GF-D8 (cell line): ENCODE results near the gene LTBP1.
"Not testable (repeated sequence)": the region's sequence is repeated elsewhere in the genome, so short reads cannot be mapped to it uniquely, and the experiment has no call there.

Source experiments
- DNase-seq: peaks from one replicate; lab custom pipeline; 2025; lab: John Stamatoyannopoulos, UW

Gene LTBP1

DNA sequence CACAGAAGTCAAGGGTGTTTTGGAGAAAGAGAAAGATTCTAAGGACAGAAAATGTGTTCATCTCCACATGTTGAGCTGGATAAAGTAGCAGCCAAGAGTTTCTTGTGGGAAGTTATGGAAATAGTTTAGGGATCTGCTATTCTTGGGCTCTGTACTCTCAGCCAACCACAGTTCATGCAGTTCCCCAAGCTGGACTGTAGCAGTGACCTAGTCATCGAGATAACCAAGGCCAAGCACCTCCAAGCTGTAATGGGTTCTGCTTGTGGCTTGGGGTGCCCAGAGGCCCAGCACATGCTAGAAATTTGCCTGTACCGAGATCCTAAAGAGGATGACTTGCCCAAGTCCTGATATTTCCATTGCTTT, 437.8 kb downstream of the LTBP1 start:
- no peak for DNase-seq

DNA sequence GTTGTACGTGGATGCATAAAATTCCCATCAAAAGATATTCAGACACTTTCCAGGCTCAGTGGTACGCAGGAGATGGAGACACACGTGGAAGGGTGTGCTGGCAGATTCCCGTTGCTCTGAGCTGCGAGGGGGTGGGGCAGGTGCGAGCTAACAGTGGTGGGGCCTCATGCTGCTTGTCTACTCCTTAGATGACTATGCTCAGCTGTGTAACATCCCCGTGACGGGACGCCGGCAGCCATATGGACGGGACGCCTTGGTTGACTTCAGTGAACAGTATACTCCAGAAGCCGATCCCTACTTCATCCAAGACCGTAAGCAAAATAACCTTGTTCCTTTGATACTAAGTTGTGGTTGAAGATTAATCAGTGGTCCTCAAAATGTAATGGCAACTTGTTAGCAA, 442.2 kb downstream of the LTBP1 start:
- no peak for DNase-seq

DNA sequence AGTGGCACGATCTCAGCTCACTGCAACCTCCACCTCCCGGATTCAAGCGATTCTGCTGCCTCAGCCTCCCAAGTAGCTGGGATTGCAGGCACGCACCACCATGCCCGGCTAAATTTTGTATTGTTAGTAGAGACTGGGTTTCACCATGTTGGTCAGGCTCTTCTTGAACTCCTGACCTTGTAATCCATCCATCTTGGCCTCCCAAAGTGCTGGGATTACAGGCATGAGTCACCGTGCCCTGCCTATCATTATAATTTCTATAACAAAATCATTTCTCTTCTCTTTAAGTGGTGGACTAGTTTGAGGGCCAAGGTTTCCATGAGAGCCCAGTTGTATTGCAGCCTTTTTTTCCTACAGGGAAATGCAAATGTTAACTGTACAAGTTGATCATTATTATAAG, 442.9 kb downstream of the LTBP1 start:
- DNase-seq: not testable (repeated sequence)

DNA sequence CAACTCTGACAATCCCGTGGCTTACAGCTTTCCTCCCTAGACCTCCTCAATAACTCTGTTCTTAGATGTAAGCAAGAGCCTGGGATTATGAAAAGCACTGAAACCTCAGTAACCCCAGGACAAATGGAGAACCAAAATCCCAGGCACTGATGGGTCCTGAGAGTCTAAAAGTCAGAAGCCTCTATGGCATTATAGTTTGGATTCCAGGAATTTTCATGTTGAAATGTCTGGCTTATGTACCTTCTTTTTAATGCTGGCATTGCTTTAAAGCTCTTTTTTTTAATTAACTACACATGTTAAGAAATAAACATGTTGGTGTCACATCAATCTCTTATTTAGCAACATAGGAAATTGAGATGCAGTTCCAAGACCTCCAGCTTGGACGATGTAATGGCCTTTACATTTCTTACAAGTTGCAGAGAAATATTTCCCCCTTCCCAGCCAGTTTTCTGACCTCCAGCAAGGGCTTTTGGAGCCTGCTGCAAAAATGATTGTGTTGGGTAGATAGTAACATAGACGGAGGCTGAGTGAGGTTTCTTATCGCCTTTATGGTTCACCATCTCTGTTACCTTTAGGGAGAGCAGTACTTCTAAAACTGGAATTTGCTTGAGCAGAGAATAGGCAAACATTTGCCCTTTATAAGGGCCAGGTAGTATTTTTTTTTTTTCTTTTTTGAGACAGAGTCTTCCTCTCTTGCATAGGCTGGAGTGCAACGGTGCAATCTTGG, 444.9 kb downstream of the LTBP1 start:
- no peak for DNase-seq

DNA sequence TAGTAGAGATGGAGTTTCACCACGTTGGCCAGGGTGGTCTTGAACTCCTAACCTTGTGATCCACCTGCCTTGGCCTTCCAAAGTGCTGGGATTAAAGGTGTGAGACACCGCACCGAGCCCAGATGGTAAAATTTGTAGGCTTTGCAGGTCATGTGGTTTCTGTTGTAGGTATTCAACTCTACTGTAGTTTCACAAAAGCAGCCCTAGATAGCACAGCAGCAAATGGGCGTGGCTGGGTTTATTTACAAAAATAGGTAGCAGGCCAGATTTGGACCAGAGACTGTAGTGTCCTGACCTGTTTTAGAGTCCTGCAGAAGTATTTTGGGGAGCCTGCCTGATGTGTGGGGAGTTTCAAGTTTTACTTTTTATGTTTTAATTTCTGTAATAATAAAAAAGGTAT, 445.6 kb downstream of the LTBP1 start:
- no peak for DNase-seq

DNA sequence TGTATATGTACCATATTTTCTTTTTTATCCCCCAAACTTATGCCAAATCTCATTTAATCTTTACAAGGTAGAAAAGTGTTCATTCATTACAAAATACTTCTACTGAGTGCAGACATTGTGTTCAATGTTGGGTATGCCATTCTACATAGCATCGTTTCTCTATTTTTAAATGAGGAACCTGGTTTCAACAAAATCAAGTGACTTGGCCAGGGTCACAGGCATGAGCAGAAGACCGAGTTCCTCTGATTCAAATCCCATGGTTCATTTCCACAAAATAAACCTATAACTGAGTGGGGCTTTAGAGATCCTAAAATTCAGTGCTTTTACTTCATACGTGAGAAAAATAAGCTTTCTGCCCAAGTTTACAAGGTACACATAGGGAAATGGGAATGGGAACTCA, 448.3 kb downstream of the LTBP1 start:
- DNase-seq: no peak

DNA sequence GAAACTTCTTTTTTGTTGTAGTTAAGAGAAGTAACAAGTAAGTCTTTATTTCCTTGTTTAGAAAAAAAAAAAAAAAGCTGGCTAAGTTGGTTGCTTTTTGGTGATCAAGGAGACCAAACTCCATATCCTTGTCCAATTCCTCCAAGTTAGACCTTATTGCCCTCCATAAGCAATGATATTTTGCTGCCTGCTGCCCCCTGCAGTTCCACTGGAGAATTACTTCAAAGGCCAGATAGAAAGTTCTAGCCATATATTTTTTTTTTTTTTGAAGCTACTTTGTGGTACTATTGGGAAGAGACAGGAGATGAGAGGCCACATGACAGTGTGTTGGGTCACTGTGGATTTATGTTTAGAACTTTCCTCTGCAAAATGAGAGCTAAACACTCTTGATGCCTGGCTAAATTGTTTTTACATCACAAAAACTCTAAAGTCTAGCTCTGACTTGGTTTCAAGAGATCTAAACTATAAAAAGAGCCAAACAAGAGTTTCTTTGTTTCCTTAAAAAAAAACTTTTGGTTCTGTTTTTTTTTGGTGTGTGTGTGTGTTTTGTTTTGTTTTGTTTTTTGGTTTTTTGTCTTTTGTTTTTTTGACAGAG, 449.0 kb downstream of the LTBP1 start:
- no peak for DNase-seq

DNA sequence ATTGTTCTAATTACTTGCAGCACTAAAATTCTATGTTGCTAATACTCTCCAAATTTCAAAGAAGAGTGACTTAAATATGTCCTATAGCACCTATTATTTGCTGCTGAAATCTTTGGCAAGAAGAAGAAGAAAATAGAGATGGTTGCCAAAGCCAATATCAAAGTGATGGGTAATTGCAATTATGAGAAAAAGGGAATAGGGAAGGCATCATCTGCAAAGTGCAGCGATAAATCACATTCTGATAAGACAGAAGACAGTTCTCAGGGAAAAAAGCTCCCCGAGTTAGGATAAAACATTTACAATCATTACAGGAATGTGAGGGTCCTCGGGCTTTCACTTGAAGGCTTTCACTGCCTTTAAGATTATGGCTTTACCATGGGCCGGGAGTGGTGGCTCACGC, 457.6 kb downstream of the LTBP1 start:
- no peak for DNase-seq

DNA sequence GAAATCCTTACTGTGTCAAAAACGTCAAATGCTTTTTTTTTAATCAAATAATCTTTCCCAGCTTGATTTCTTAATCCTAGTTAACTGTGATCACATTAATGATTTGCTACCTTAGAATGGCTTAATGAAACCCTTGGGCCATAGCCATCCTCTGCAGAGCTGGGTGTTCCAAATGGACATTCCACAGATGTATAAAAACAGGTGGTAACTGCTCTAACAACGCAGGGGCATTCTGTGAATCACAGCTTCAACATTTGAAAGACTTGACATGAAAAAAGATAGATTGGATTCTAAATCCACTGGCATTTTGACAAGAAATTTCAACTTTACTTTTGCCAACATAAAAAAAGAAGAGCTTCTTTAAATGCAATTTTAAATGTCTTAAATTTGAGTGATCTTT, 459.9 kb downstream of the LTBP1 start:
- DNase-seq: no peak

DNA sequence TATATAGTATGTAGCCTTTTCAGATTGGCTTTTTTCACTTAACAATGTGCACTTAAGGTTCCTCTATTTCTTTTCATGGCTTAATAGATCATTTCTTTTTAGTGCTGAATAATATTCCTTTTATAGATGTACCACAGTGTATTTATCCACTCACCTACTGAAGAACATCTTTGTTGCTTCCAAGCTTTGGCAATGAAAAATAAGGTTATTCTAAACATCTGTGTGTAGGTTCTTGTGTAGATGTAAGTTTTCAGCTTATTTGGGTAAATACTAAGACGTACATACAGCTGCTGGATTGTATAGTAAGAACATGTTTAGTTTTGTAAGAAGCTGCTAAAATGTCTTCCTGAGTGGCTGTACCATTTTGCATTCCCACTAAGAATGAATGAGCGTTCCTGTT, 461.4 kb downstream of the LTBP1 start:
- no peak for DNase-seq

DNA sequence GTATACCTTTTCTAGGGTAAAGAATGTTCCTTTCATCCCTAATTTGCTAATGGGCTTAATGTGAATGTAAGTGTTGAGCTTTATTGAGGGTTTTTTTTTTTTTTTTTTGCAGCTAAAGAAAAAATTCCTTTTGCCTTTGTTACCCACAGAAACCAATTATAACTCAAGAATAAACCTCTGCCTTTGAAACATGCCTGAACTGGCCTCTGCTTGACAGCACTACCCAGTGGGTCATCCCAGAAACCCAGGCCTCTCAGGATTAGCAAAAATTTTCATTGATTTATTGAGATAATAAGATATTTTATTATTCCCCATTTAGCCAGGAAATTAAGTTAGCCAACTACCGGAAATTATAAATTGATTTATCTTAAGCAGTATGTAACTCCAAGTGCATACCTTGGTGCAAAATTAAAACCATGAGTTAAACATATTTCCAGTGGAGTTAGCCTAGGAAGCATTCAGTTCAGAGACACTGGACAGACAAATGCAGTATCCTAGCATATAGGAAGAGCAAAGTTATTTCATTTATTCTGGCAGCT, 462.7 kb downstream of the LTBP1 start:
- DNase-seq: no peak

DNA sequence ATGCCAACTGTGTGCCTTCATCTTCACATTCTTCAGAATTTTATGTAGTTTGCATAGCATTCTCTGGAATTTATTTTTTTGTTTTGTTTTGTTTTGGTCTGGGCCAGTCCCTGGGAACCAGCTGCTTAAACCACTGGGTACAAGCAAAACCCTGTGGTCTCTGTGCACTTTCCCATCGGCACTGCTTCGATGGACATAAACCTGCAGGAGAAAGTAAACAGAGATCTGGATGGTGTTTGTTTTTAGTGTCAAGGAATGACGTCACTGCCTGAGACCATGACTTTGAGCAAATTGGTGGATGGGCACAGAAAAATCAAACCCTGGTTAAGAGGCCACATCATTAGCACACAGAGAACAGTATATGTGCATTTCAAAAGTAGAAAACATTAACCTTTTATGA, 465.0 kb downstream of the LTBP1 start:
- DNase-seq: no peak

DNA sequence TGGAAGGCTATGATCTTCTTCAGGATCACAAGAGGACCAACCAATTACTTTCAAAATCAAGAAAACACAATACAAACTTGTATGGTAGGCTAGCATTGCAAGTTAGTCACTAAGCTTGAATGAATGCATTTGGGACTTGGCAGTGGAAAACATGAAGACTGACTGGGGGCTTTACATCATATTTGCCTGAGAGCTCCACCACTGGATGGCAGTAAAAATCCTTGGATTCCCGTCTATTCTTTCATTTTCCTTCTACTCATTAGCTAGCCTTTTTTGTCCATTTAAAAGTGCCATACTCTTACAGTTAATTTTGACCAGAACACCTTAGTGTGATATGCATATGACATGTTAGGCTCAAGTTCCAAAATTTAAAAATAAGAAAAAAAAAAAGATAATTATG, 466.2 kb downstream of the LTBP1 start:
- DNase-seq: no peak

DNA sequence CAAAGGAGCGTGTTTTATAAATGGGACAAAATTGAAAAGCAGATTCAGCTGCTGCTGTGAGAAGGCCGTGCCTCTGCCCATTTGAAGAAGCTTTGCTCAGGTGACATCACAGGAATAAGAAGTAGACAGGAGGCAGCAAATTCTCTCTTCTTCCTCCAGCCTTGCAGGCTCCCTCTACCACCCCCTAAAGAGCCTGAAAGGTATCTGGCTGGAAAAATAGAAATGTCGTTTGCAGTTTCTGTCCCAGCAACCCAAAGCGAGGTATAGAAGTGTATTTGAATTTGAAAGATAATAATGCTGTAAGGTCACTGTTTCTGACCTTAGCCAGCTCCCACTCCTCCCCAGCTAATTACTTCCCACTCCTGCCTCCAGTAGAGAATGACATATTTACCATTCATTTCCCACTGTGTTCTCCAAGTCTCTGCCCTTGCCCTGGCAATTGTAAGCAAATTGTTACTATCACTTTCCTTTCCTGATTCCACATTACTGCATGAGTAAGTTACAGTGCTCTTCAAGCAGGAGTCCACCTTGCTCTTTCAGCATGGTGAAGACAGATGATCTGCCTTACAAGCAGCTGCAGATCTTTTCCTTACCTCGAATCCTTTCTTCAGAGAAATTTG, 472.9 kb downstream of the LTBP1 start:
- no peak for DNase-seq

DNA sequence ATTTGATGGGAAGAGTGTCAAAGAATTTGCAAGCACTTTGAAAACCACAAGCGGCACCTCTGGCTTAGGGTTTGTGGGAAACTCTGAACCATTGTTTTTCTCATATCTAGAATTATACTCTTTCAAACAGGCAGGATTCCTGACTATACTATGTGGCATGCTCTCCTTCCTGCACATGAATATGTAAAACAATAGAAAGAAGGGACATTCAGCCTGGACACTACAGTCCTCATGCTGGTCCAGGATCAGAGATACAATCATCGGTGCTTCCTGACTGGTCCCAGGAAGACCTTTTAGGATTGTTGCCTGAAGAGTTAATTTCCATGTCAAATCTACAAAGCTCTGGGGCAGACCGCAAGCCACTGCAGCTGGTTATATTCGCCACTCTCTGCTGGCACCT, 474.0 kb downstream of the LTBP1 start:
- DNase-seq: no peak

DNA sequence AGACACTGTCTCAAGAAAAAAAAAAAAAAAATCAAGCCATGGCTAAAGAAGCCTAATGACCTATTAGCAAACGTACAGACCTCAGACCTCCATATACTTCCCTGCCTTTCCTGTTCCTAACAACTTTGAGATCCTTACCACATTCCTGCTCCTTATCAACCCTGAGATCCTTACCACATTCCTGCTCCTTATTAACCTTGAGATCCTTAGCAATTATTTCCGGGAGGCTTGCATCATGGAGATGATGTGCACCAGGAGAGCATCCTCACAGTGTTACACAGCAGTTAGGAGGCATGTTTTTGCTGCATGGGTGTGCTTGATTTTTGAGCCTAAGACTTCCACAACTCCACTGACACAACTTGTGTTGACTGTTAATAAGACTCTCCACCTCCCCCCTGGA, 475.1 kb downstream of the LTBP1 start:
- DNase-seq: no peak

DNA sequence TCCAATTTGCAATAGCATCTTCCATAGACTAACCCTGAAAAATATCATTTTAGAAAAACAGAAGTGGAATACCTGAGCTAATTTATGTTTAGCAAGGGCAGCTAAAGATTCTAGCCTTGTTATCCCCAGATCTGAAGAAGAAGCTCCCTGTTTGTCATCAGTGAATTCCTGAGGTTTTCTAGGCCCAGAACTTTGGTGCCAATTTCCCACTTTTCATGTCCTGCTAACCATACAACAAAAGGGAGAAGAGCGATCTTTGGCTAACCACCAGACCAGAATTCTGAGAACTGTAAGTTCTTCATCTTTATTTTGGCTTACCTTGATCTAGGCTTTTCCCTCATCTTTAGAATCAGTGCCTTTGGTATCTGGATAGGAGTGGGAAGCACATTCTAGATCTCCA, 478.4 kb downstream of the LTBP1 start:
- no peak for DNase-seq

DNA sequence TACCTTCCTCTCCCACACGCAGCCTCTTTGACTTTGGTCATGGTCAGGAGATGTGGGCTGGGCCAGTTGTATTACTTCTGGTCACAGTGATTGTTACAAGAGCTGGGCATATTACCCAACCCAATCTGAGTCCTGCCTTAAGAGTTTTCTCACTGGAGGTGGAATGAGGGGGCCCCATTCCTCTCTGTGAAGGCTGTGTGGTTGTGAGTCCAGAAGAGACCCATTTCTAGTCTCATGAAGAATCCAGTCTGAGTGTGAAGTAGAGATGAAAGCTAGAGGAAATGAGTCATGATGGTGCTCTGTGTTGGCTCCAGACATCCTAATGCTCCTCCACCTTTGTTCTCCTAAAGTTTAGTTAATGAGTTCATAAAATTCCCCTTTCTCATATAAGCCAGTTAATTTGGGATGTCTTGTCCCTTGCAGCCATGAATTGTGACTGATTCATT, 478.9 kb downstream of the LTBP1 start:
- no peak for DNase-seq

DNA sequence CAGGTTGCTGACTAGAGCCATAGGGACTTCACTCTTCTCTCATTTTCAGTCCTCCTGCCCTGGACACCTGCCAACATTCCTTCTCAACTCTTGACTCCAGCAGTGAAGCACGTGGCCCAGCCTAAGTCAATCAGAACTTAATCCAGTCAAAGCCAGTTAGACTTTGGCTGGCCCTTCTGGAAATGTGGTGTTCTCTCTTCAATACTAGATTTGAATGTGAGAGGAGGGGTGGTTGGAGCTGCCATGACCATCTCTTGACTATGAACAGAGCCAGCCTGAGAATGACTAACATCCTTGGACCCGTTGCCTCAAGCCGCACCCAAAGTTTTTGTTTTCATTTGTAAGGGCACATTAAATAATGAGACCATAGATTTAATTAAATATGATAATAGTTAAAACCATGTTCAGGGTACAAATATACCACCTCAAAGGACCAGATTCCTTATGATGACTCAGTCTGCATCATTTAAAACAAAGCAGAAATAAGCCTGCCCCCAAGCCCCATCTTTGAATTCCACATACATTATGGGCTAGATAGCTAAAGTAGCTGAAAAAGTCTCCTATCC, 480.0 kb downstream of the LTBP1 start:
- DNase-seq: no peak

DNA sequence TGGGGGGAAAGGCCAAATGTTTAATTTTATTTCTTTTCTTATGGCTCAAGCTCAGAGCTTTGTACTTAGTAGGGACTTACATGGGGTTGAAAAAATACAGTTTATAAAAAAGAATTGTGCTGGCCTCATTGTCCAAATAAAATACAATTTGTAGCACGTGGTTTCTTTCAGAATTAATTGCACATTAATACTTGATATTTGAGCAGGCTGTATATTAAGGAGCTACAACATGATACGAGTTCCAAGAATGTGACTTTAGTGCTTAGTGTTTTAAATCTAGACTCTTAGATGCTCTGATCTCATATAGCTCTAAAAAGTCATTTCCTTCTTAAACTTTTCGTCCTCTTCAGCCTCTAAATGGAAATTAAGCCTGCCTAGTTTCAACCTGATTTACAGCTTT, 483.3 kb downstream of the LTBP1 start:
- no peak for DNase-seq

DNA sequence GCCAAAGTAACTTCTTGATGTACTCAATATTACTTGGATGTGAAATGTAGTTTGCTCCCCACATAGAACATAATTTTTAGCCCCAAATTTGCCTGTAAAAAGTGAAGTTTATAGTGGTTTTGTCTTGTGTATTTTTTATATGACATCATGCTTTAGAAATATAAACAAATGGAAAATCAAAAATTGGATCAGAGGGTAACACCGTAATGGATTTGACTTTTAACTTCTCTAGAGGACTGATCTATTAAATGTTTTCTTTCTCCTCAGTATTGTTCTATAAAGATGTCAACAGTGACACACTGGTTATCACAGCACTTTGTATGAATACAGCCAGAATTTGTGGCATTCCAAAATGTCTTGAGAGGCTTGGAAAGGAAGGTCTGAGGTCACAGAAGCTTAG, 484.1 kb downstream of the LTBP1 start:
- no peak for DNase-seq

DNA sequence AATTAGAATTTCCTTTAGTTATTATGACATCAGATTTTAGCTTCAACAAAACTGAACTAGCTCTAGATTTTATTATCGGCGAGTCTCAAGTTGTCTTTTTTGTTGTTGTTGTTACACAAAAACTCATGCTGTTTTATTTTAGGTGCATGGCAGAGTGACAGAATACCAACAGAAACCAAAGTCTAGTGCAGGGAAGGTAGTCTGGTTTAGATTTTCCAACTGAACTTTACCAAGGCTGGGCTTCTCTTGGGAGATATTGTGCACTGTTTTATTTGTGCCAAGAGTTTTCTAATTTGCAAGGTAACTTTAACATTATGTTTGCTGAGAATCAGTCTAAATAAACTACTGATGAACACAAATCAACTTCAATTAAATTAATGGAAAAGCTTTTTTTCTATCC, 486.1 kb downstream of the LTBP1 start:
- no peak for DNase-seq
